Natural killer cell (primary cell): ENCODE measurements around the gene CROCC. TPM values are rescaled to one million over a fixed set of nuclear protein-coding genes. Genes with fewer than 3 reads are reported as not detected.

Experiments
- ATAC-seq, 3 donors: fragments of 150-1000 bp in 2 of 3; fragments of 200-7000 bp in 1 of 3; cut with Tn5 transposase; 1 replicate in 1 of 3; 2 replicates in 2 of 3; pipeline ENCODE4 v1.10.0; 2021; ENCODE audit warnings: mild to moderate bottlenecking in 2 of 3, moderate library complexity in 2 of 3
- DNase-seq, 2 donors: peaks; one replicate each; pipeline versions ENCODE4 v3.0.0 to v3.0.0-alpha.2; 2013 to 2021; ENCODE audit warnings: mixed read lengths in 1 of 2
- H3K27ac ChIP-seq: one replicate; pipeline ENCODE4 v1.5.1; 2013; ENCODE audit warnings: mild to moderate bottlenecking, low read length
- H3K27me3 ChIP-seq: one replicate; pipeline ENCODE4 v1.6.1; 2013; ENCODE audit warnings: low read length; ENCODE audit not compliant: control insufficient read depth, insufficient read depth
- H3K36me3 ChIP-seq: one replicate; pipeline ENCODE4 v1.6.1; 2013; ENCODE audit warnings: low read length; ENCODE audit not compliant: control insufficient read depth, insufficient read depth
- H3K4me1 ChIP-seq: one replicate; pipeline ENCODE4 v1.6.1; 2013; ENCODE audit warnings: low read length; ENCODE audit not compliant: control insufficient read depth, insufficient read depth
- H3K4me3 ChIP-seq: one replicate; pipeline ENCODE4 v1.5.1; 2013; ENCODE audit warnings: low read length
- H3K9me3 ChIP-seq: one replicate; pipeline ENCODE4 v1.6.1; 2013; ENCODE audit warnings: low read length; ENCODE audit not compliant: control insufficient read depth, insufficient read depth
- H3K27ac Mint-ChIP-seq, 2 donors: one replicate each; pipeline ENCODE4 v1.8.0; 2022; ENCODE audit warnings: mild to moderate bottlenecking in 2 of 2, mixed read lengths in 2 of 2, moderate library complexity in 1 of 2
- H3K27me3 Mint-ChIP-seq, 2 donors: one replicate each; pipeline ENCODE4 v1.8.0; 2022; ENCODE audit warnings: low read depth in 2 of 2, mixed read lengths in 2 of 2
- H3K36me3 Mint-ChIP-seq: one replicate; pipeline ENCODE4 v1.8.0; 2022; ENCODE audit warnings: mixed read lengths
- H3K4me1 Mint-ChIP-seq, 2 donors: one replicate each; pipeline ENCODE4 v1.8.0; 2022; ENCODE audit warnings: mixed read lengths in 2 of 2
- H3K4me3 Mint-ChIP-seq: one replicate; pipeline ENCODE4 v1.8.0; 2022; ENCODE audit warnings: mild to moderate bottlenecking, moderate library complexity, mixed read lengths
- H3K9me3 Mint-ChIP-seq, 2 donors: one replicate each; pipeline ENCODE4 v1.8.0; 2022; ENCODE audit warnings: mixed read lengths in 2 of 2
- CTCF ChIP-seq: fragments of 200-600 bp; IDR thresholded peaks from one replicate; pipeline ENCODE4 v1.8.0; 2022; ENCODE audit warnings: antibody characterized with exemption
- WGBS: methylation state at CpG from one replicate; pipeline ENCODE4 v1.1.7; 2013; ENCODE audit warnings: missing lambda C conversion rate; ENCODE audit not compliant: insufficient coverage; 5-methylcytosine and 5-hydroxymethylcytosine counted together
- intact Hi-C: fragments of 100-400 bp; cut with micrococcal nuclease; formaldehyde crosslinking; loops from one replicate; pipeline ENCODE4 v1.14.2; 2022
- total RNA-seq, 4 donors: library from RNA; stranded (reverse); fragments of 120-200 nt in 1 of 4; gene quantifications; one replicate each; pipeline versions ENCODE4 v1.2.3 to v1.2.4, GENCODE V29; 2013 to 2022

CROCC gene
- total RNA-seq, 3 donors from 2014 or later (not counting 1 experiment from before 2014, with no cell fraction given) = 51.7 to 62.9 (median 59.1) TPM

DNA sequence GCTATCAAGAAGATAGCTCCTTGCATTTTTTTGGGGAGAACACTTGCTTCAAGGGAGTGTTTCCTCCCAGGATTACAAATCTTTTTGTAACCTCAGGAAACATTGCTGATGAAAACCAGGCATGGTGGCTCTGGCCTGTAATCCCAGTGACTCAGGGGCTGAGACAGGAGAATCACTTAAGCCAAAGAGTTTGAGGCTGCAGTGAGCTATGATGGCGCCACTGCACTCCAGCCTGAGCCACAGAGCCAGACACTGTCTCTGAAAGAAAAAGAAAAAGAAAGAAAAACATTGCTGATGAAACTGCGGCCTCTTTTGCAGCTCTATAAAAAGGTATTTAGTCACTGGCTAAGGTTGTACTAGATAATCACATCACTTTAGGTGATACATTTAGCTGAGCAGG lies 18.7 kb upstream of the CROCC start:
- no peaks in the 10 kb centered on the region for H3K27me3 Mint-ChIP-seq
- no peaks in the 10 kb centered on the region for H3K27me3 ChIP-seq
- H3K4me3 ChIP-seq = no peak overlapping the region
- H3K9me3 ChIP-seq = peaks cover 11% of the 10 kb centered on the region
- intact Hi-C loops = loop anchor here (10.0 kb wide), 1 partner anchor 1068 kb away; no protein-coding TSS in a partner anchor
- H3K4me3 Mint-ChIP-seq = no peak overlapping the region
- H3K36me3 Mint-ChIP-seq = no peaks in the 10 kb centered on the region
- H3K27ac ChIP-seq = peak overlapping the region; percentile 90
- no peak for TF ChIP-seq CTCF
- 92% methylated on average over 2 of the region's 2 CpGs for WGBS
- peaks cover 17% of the 10 kb centered on the region for H3K4me1 ChIP-seq
- ATAC-seq (no peak), DNase-seq (peak in 1 of 2 donors; percentile 27)
- no peaks in the 10 kb centered on the region for H3K36me3 ChIP-seq
- H3K27ac Mint-ChIP-seq = no peak overlapping the region
- H3K9me3 Mint-ChIP-seq = no peaks in the 10 kb centered on the region
- peaks cover 20 to 24% of the 10 kb centered on the region in 2 donors for H3K4me1 Mint-ChIP-seq

DNA sequence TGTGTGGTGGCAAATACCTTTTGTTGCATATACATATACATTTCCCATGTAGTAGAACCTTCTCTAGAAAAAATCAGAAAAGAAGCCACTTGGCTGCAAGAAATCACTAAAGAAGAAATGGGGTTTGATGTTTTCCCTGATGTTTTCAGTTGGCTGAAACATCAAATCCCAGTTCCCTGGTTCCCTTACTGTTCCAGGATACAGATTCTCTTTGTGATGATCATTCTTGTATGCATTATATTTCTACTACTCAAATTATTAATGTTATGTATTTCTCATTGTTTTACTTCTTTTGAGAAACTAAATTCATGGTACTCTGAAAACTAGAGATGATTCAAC lies 18.3 kb upstream of the CROCC start:
- intact Hi-C loops = loop anchor here (10.0 kb wide), 1 partner anchor 1069 kb away; no protein-coding TSS in a partner anchor
- no peak for TF ChIP-seq CTCF
- Mint-ChIP-seq H3K4me1 (peaks cover 18 to 24% of the 10 kb centered on the region in 2 donors), H3K27me3 (no peaks in the 10 kb centered on the region), H3K9me3 (no peaks in the 10 kb centered on the region), H3K27ac (no peak overlapping the region), H3K36me3 (no peaks in the 10 kb centered on the region), H3K4me3 (no peak overlapping the region)
- peak overlapping the region; percentile 49 for H3K4me3 ChIP-seq
- ATAC-seq = no peak
- H3K27me3 ChIP-seq = no peaks in the 10 kb centered on the region
- no peak for DNase-seq
- H3K27ac ChIP-seq = peak overlapping the region; percentile 90
- H3K9me3 ChIP-seq = peaks cover 11% of the 10 kb centered on the region
- peaks cover 17% of the 10 kb centered on the region for H3K4me1 ChIP-seq
- no peaks in the 10 kb centered on the region for H3K36me3 ChIP-seq

DNA sequence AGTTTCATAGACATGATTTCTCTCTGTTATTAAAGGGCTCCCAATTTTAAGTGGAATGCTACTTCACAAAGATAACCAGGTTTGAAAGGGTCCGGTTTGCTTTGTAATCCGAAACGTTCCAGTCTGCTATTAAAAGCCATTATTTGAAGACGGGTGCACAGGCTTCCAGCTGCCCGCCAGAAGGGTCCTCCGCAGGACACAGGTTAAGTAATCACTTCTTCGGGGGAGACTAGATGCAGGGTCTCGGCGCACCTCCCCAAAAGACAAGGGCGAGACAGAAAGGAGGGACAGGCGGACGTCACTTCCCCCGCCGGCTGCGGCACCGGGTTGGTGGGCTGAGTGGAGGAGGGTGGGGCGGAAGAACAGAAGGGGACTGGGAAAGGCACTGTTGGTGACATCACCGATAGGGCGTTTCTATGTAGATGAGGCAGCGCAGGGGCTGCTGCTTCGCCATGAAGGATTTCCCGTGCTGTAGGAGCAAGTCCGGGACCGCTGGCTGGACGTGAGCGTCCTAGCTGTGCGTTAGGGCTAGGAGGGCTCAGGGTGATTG lies 17.1 kb upstream of the CROCC start:
- Histone ChIP-seq H3K4me1 (peaks cover 17% of the 10 kb centered on the region), H3K27me3 (no peaks in the 10 kb centered on the region), H3K4me3 (peak overlapping the region; percentile 49), H3K36me3 (no peaks in the 10 kb centered on the region), H3K9me3 (peaks cover 11% of the 10 kb centered on the region), H3K27ac (peak overlapping the region; percentile 90)
- no peaks in the 10 kb centered on the region for H3K36me3 Mint-ChIP-seq
- DNase-seq (peak; percentile 98), ATAC-seq (peak; percentile 89 to 98 (median 90))
- no peaks in the 10 kb centered on the region for H3K9me3 Mint-ChIP-seq
- intact Hi-C loops = loop anchor here (1.0 to 10.0 kb wide), 4 partner anchors 8 to 1070 kb away; partner anchors contain the start of gene SDHB
- TF ChIP-seq CTCF = no peak
- under 1% methylated on average over 27 of the region's 27 CpGs for WGBS
- H3K27ac Mint-ChIP-seq = no peak overlapping the region
- no peak overlapping the region for H3K4me3 Mint-ChIP-seq
- peaks cover 18 to 25% of the 10 kb centered on the region in 2 donors for H3K4me1 Mint-ChIP-seq
- no peaks in the 10 kb centered on the region for H3K27me3 Mint-ChIP-seq
